GM11168 (cell line): ENCODE data around the gene ATXN2.

Source experiments
- in situ Hi-C: fragments of 300-500 bp; cut with MboI; formaldehyde crosslinking; loops from one replicate; pipeline ENCODE4 v1.12.0; 2022; ENCODE audit warnings: low sequenced_read_pairs; ENCODE audit not compliant: unreplicated experiment

ATXN2 gene

GRCh38 chr12:111427417-111428074 lies 171.6 kb downstream of the ATXN2 start:
- in situ Hi-C loops = no loop called here

DNA sequence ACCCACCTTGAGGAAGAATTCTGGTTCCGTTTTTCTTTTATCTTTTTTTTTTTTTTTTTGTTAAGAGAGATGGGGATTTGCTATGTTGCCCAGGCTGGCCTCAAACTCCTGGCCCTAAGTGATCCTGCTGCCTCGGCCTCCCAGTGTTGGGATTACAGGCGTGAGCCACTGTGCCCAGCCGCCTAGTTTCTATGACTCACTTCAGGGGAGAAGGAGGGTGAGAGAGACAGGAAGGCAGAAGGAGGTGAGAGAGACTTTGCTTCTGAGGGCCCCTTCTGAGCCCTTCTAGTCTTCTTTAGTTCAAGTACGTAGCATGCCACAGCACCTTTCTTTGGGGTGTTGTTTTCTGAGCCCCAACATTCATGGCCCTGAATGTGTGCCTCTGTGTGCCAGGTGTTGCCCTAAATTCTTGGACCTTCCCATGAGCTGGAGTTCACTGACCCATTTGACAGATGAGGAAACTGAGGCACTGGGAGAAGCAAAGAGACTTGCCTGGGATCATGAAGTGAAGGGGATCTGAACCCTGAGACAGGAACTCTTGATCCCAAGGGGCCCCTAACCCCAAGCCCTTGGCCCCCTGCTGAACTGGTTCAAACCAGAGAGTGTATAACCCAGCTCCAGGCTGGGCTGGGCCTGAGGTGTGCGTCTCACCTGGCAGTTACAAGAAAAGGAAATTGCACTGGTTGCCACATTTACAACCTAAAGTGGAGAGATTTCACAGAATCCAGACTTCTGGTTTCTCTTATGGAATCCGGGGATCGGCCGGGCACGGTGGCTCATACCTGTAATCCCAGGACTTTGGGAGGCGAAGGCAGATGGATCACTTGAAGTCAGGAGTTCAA lies 172.6 kb downstream of the ATXN2 start:
- in situ Hi-C loops = no loop called here

- in situ Hi-C loops = no loop called here
These were observed 173.5 kb downstream of the ATXN2 start for GRCh38 chr12:111425655-111426054.

DNA sequence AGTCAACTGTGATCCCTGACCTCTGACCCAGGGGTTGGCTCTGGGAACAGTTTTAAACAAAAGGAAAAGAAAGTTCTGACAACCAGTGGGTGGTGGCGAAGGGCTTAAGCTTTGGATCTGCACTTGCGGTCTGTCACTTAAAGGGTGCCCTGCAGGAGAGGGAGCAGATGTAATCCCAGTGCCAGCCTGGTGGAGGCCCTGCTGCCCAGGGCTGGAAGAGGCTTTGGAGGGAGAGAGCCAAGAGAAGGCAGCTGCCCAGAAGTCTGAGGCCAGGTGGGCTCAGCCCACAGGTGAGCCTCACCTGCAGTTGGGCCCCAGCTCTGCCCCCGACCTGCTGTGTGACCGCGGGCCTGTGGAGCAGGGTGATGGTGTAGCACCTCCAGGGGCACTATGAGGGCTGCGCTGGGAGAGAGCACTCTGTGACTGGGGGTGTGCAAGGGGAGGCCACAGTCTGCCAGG lies 174.3 kb downstream of the ATXN2 start:
- in situ Hi-C loops = no loop called here

DNA sequence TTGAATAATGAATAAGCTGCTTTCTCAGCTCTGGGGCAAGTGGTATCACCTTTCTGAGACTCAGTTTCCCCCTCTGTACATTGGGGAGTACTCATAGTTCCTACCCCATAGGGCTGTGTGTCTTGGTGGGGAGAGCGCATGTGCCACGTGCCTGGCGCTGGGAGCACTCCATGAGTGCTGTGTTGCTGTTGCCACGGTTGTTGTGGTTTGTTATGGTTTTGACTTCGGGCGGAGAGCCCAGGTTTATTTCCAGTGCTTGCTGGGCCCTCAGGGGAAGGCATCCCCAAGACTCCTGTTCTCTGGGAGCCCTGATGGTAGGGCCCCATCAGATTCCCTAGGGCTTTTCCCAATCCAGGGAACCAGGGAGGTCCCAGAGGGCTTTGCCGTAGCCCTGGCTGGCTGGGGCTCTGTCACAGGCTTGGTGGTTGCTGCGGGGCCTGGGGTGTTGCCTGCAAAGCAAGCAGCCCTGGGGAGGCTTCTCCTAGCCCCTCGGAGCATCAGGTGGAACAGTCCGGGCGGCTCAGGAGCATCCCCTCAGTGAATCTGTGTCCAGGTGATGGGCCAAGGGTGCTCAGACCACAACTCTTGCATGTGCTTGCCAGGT lies 174.8 kb downstream of the ATXN2 start:
- in situ Hi-C loops = no loop called here

GRCh38 chr12:111420494-111420893 lies 178.6 kb downstream of the ATXN2 start:
- in situ Hi-C loops = no loop called here

- in situ Hi-C loops = no loop called here
These were observed 179.3 kb downstream of the ATXN2 start for GRCh38 chr12:111419784-111420183.

DNA sequence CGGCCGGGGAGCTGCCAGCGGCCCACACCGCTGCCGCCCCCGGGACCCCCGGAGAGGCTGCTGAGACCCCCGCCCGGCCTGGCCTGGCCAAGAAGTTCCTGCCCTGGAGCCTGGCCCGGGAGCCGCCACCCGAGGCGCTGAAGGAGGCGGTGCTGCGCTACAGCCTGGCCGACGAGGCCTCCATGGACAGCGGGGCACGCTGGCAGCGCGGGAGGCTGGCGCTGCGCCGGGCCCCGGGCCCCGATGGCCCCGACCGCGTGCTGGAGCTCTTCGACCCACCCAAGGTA lies 180.6 kb downstream of the ATXN2 start:
- in situ Hi-C loops = no loop called here

DNA sequence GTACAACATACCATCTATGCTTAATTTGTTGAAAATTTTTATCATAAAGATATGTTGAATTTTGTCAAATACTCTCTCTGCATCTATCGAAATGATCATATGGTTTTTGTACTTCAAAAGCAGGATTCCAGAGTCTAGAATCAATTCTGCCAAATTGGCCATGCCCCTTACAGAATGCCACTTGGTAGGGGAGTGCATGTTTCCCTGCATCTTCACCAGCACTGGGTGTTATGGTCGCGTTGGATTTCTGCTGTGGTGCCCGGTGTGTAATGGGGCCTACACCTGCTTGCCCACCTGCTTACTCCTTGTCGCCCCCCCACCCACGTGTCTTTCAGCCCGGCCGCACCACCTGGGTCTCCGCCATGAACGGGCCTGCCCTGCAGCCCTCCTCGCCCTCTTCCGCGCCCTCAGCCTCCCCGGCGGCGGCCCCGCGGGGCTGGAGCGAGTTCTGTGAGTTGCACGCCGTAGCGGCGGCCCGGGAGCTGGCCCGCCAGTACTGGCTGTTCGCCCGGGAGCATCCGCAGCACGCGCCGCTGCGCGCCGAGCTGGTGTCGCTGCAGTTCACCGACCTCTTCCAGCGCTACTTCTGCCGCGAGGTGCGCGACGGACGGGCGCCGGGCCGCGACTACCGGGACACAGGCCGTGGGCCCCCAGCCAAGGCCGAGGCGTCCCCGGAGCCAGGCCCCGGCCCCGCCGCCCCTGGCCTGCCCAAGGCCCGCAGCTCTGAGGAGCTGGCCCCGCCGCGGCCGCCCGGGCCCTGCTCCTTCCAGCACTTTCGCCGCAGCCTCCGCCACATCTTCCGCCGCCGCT lies 181.1 kb downstream of the ATXN2 start:
- in situ Hi-C loops = no loop called here

DNA sequence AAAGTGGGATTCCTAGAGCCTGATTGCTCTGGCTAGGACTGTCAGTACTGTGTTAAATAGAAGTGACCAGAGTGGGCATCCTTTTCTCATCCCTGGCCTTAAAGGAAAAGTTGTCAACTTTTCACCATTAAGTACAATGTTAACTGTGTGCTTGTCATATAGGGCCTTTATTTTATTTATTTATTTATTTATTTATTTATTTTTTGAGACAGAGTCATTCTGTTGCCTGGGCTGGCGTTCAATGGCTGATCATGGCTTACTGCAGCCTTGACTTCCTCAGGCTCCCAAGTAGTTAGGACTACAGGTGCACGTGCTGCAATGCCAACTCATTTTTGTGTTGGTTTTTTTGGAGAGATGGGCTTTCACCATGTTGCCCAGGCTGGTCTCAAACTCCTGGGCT lies 181.8 kb downstream of the ATXN2 start:
- in situ Hi-C loops = no loop called here

GRCh38 chr12:111414711-111415252 lies 184.3 kb downstream of the ATXN2 start:
- in situ Hi-C loops = no loop called here

DNA sequence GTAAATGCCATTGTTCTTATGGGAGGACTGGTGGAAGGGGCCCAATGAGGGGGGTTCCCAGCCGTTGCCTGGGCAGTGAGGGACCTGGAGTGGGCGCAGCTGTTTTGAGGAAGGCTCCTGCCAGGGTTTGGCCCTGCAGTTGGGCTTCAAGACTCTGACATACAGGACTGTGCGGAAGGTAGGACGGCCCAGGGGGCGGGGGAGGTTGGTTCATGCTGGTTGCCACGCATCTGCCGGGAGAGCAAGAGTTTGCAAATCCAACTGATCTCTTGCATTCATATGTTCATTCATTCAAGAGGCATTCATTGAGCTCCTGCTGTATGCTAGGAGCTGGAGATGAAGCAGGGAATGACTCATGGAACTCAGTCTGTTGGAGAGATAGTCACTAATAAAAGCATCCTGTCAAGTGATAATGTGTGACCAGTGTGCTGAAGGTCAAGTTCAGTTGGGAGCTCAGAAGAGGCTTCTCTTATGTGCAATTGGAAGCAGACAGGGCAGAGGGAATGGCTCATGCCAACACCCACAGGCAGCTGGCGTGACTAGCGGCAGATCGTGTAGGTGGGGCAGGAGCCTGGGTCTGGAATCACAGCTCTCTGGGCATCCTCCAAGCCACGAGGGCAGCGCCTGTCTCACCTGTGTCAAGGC lies 185.6 kb downstream of the ATXN2 start:
- in situ Hi-C loops = no loop called here

DNA sequence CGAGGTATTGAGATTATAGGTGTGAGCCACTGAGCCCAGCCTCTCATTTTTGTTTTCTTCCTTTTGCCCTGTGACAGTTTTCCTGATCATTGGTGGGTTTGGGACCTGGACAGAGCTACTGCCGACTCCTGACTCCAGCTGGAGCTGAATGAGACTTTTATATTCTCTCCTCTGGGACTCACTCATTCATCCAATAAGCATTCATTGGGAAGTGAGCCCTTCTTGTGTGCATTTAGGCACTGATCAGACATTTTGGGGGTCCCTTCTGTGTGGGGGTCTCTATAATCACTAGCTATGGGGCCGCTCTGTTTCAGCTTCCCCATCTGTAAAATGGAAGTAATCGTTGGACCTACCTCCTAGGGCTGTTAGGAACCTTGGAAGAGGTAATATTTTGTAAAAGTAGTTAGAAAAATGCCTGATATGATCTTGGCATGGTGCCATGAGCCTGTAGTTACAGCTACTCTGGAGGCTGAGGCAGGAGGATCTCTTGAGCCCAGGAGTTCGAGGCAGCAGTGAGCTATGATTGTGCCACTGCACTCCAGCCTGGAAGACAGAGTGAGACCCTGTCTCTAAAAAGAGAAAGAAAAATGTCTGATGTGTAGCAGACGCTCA lies 186.2 kb downstream of the ATXN2 start:
- in situ Hi-C loops = no loop called here

DNA sequence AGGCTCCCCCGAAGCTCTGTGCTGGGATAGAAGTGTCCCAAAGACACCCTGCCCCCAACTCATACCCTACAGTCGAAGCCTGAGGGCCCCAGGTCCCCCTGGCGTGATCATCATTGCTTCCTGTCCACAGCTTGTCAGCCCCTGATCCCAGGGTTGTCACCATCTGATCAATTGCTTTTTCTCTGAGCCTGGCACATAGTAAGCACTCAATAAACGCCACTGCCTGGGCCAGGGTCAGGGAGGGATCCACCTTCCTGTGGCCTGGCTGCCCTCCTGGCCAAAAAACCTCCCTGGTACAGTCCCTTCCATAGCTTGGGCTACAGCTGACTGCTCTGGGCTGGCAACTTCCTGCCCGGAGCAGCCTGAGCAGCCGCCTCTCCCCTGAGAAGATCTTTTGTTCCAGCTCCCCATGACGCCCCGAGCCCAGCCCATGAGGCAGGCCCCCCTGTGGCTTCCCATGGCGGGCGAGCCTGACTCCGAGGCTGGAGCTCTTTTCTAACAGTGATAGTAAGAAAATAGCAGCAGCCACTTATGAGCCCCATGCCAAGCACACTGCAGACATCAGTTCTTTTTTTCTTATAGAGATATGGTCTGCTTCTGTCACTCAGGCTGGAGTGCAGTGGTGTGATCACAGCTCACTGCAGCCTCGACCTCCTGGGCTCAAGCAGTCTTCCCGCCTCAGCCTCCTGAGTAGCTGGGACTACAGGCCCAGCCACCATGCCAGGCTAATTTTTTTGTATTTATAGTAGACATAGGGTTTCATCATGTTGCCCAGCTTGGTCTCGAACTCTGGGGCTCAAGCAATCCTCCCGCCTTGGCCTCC lies 186.9 kb downstream of the ATXN2 start:
- in situ Hi-C loops = no loop called here

DNA sequence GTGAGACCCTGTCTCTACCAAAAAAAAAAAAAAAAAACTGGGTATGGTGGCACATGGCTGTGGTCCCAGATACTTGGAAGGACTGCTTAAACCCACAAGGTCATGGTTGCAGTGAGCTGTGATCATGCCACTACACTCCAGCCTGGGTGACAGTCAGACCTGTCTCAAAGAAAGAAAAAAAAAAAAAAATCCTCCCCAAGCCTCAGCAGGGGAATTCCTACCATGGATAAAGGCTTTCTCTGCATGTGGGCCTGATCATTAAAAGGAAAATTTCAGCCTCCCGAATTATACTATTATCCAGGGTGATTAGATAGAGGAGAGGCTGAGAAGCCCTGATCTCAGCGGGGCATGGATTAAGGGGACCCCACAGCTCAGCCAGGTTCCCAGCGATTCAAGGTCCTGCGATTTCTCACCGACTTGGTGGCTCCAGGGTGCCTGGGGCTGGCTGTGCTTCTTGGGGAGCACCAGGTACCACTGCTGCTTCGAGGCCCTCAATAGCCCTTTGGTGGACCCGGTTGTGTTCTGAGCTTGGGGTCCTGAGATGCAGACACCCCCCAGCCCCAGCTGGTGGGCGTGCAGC lies 187.8 kb downstream of the ATXN2 start:
- in situ Hi-C loops = no loop called here

DNA sequence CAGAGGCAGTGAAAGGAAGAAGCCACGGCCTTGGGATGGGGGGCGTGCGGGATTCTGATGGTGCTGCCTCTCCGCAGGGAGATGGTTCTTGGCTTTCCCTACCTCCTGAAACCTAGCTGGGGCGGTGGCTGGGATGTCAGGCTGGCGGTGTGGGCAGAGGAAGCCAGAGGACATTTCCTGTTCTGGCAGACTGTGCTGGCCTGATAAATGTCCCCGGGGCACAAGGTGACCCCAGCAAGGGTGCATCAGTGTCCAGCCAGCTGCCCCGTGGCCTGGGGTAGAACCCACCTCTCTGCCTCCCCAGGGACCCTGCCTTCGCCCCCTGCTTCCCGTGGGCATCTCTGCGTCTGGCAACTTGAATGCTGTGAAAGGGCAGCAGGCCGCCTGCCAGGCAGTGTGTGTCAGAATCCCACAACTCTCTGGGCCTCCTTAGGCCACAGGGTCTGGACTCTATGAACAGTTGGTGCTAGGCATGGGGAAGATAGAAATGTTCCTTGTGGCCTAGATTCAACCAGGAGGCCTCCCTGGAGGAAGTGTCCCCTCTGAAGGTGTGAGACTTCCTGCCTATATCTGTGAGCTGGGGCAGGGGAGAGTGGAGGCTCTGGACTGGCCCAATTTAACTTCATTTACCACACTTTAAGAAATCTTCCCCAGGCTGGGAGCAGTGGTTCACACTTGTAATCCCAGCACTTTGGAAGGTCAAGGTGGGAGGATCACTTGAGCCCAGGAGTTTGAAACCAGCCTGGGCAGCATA lies 188.5 kb downstream of the ATXN2 start:
- in situ Hi-C loops = no loop called here

DNA sequence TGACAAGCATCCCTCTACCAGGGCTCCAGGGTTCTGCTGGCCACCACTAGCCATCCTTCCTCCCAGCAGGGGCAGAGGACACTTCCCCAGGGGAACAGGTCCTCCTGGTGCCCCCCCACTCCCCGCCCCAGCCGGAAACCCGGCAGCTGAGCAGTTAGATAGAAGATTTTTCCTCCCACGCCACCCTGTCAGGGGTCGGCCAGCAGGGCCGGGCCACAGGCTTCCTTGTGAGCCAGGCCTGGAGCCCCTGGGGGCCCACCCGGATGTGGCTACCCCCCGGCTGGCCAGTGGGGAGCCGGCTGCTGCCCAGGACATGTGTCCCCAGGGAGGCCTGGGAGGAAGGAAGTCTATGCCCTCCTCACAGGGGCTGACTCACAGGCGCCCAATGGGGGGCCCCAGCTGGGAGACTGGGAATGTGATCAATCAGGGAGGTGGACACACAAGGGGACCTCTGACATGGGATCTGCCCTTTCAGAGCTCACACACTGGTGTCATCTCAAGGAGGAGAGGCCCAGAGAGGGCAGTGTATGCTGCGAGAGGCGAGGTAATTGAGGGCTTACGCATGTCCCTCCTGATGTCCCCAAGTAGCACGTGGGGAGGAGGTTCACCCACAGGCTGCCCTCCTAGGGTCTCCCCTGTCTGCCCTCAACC lies 189.2 kb downstream of the ATXN2 start:
- in situ Hi-C loops = loop anchor here (5.0 kb wide), 1 partner anchor 32 kb away; no protein-coding TSS in a partner anchor
